T-cell (primary cell): ENCODE results near the gene ANXA2R. TPM values are rescaled to one million over a fixed set of nuclear protein-coding genes. Genes with fewer than 3 reads are reported as not detected.
"Not testable (repeated sequence)": the region's sequence is repeated elsewhere in the genome, so short reads cannot be mapped to it uniquely, and the experiment has no call there.

Source experiments
- ATAC-seq, 4 experiments: fragments of 200-7000 bp in 3 of 4; fragments of 150-1000 bp in 1 of 4; cut with Tn5 transposase; replicated peaks in 1 of 4; 1 replicate in 3 of 4; 2 replicates in 1 of 4; pipeline ENCODE4 v1.10.0; 2021; ENCODE audit warnings: moderate library complexity in 3 of 4, mild to moderate bottlenecking in 2 of 4, moderate number of reproducible peaks in 1 of 4
- CTCF ChIA-PET, 2 donors: fragments of 300-600 bp; sonication (Branson Sonifier 250); formaldehyde crosslinking; loops; one replicate each; lab custom pipeline; 2022; ENCODE audit warnings: antibody characterized with exemption in 2 of 2; lab: Charles Lee
- POLR2A ChIA-PET, 2 donors: fragments of 300-600 bp; sonication (Branson Sonifier 250); formaldehyde crosslinking; loops; one replicate each; lab custom pipeline; 2022; ENCODE audit warnings: antibody characterized with exemption in 2 of 2; lab: Charles Lee
- DNase-seq, 35 experiments: peaks; one replicate each; pipeline versions ENCODE4 v3.0.0 to v3.0.0-alpha.2; 2013 to 2023
- H3K27ac ChIP-seq: one replicate; pipeline ENCODE4 v1.5.1; 2013; ENCODE audit warnings: low read length
- H3K27me3 ChIP-seq, 2 experiments: replicated peaks in 1 of 2; 1 replicate in 1 of 2; 2 replicates in 1 of 2; pipeline versions ENCODE4 v1.6.1 to v1.7.0; 2013; ENCODE audit warnings: low read length in 1 of 2, mixed read lengths in 1 of 2; ENCODE audit not compliant: control insufficient read depth in 2 of 2, insufficient read depth in 2 of 2; ENCODE audit errors: extremely low read depth in 1 of 2
- H3K36me3 ChIP-seq, 2 donors: 1 replicate in 1 of 2; 2 replicates in 1 of 2; pipeline versions ENCODE4 v1.6.1 to v1.7.0; 2013; ENCODE audit warnings: low read length in 1 of 2; ENCODE audit not compliant: control insufficient read depth in 2 of 2, insufficient read depth in 1 of 2; ENCODE audit errors: extremely low read depth in 1 of 2
- H3K4me1 ChIP-seq, 2 experiments: 1 replicate in 1 of 2; 2 replicates in 1 of 2; pipeline versions ENCODE4 v1.6.1 to v1.7.0; 2013; ENCODE audit warnings: low read length in 2 of 2, mixed read lengths in 1 of 2; ENCODE audit not compliant: insufficient read depth in 2 of 2, control insufficient read depth in 1 of 2; ENCODE audit errors: extremely low read depth in 1 of 2
- H3K4me3 ChIP-seq, 2 donors: 1 replicate in 1 of 2; 2 replicates in 1 of 2; pipeline versions ENCODE4 v1.5.1 to v1.7.0; 2013; ENCODE audit warnings: mild to moderate bottlenecking in 2 of 2, low read length in 1 of 2, moderate library complexity in 1 of 2; ENCODE audit not compliant: control insufficient read depth in 1 of 2; ENCODE audit errors: extremely low read depth in 1 of 2
- H3K9me3 ChIP-seq: 2 replicates; pipeline ENCODE4 v1.7.0; 2013
- H3K27ac Mint-ChIP-seq, 2 donors: one replicate each; pipeline ENCODE4 v1.8.0; 2020 to 2021; ENCODE audit warnings: mild to moderate bottlenecking in 2 of 2, mixed read lengths in 2 of 2
- H3K27me3 Mint-ChIP-seq, 2 donors: one replicate each; pipeline ENCODE4 v1.8.0; 2021 to 2022; ENCODE audit warnings: mixed read lengths in 2 of 2
- H3K36me3 Mint-ChIP-seq: one replicate; pipeline ENCODE4 v1.8.0; 2021; ENCODE audit warnings: mixed read lengths
- H3K4me1 Mint-ChIP-seq, 3 donors: one replicate each; pipeline ENCODE4 v1.8.0; 2020 to 2022; ENCODE audit warnings: mixed read lengths in 3 of 3, mild to moderate bottlenecking in 1 of 3
- H3K4me3 Mint-ChIP-seq, 3 donors: one replicate each; pipeline ENCODE4 v1.8.0; 2020 to 2022; ENCODE audit warnings: mild to moderate bottlenecking in 3 of 3, mixed read lengths in 3 of 3, moderate library complexity in 3 of 3
- H3K9me3 Mint-ChIP-seq, 3 donors: one replicate each; pipeline ENCODE4 v1.8.0; 2020 to 2022; ENCODE audit warnings: mixed read lengths in 3 of 3
- WGBS: methylation state at CpG from one replicate; pipeline ENCODE4 v1.1.5; 2013; ENCODE audit warnings: missing lambda C conversion rate; ENCODE audit not compliant: insufficient coverage; 5-methylcytosine and 5-hydroxymethylcytosine counted together
- total RNA-seq, 35 experiments: library from RNA in 6 of 35; stranded (reverse) in 6 of 35; fragments of 120-200 nt in 1 of 35; gene quantifications; one replicate each; pipeline versions ENCODE4 v1.2.1 to v1.2.4 and lab custom pipeline; 2013 to 2026

The ANXA2R gene
- total RNA-seq, 5 donors from 2014 or later (not counting 1 experiment from before 2014, with no cell fraction given): 47.8 to 64.1 (median 53.1) TPM

GRCh38 chr5:43034591-43034968, 5.5 kb downstream of the ANXA2R start:
- no peaks in the 10 kb centered on the region for H3K27me3 Mint-ChIP-seq
- Histone ChIP-seq H3K4me3 (no peak overlapping the region), H3K36me3 (peaks cover 0 to 2% of the 10 kb centered on the region in 2 donors), H3K9me3 (no peaks in the 10 kb centered on the region), H3K27me3 (no peaks in the 10 kb centered on the region), H3K4me1 (peaks cover 20 to 39% of the 10 kb centered on the region in 2 experiments), H3K27ac (no peak overlapping the region)
- DNase-seq: peak in 2 of 35 experiments; percentile 33 to 39
- no peaks in the 10 kb centered on the region for H3K36me3 Mint-ChIP-seq
- H3K27ac Mint-ChIP-seq: peak overlapping the region; percentile 74 to 75
- 0% methylated on average over 1 of the region's 5 CpGs for WGBS
- H3K9me3 Mint-ChIP-seq: no peaks in the 10 kb centered on the region
- POLR2A ChIA-PET: no interaction called here
- peak overlapping the region; percentile 29 to 100 (median 35) for H3K4me3 Mint-ChIP-seq
- ATAC-seq: peak in 2 of 4 experiments; percentile 20 to 27
- CTCF ChIA-PET: no interaction called here
- H3K4me1 Mint-ChIP-seq: peaks cover 51 to 55% (median 54%) of the 10 kb centered on the region in 3 donors

GRCh38 chr5:43033841-43034590, 6.1 kb downstream of the ANXA2R start:
- Mint-ChIP-seq H3K9me3 (no peaks in the 10 kb centered on the region), H3K4me1 (peaks cover 53 to 57% (median 57%) of the 10 kb centered on the region in 3 donors), H3K36me3 (no peaks in the 10 kb centered on the region), H3K27ac (peak overlapping the region; percentile 74 to 75), H3K4me3 (peak overlapping the region; percentile 29 to 100 (median 35)), H3K27me3 (no peaks in the 10 kb centered on the region)
- ChIA-PET CTCF (no interaction called here), POLR2A (no interaction called here)
- Histone ChIP-seq H3K9me3 (no peaks in the 10 kb centered on the region), H3K27me3 (no peaks in the 10 kb centered on the region), H3K36me3 (peaks cover 0 to 2% of the 10 kb centered on the region in 2 donors), H3K4me3 (no peak overlapping the region), H3K27ac (peak overlapping the region; percentile 29), H3K4me1 (peaks cover 20 to 39% of the 10 kb centered on the region in 2 experiments)
- no peak for DNase-seq
- 96% methylated on average over 37 of the region's 41 CpGs for WGBS
- no peak for ATAC-seq

- ChIA-PET CTCF (interaction anchor here (0.6 to 0.7 kb wide), 4 partner anchors 39 to 578 kb away, joined by 3 to 6 read pairs (median 4); no protein-coding TSS in a partner anchor), POLR2A (interaction anchor here in 1 of 2 donors (0.6 kb wide), 1 partner anchor 71 kb away, joined by 7 read pairs; no protein-coding TSS in a partner anchor)
- no peaks in the 10 kb centered on the region for H3K36me3 Mint-ChIP-seq
- H3K27ac Mint-ChIP-seq: peak overlapping the region in 1 of 2 donors; percentile 15
- Histone ChIP-seq H3K36me3 (peaks cover 0 to 2% of the 10 kb centered on the region in 2 donors), H3K9me3 (no peaks in the 10 kb centered on the region), H3K4me3 (no peak overlapping the region), H3K27me3 (no peaks in the 10 kb centered on the region), H3K4me1 (peaks cover 0 to 3% of the 10 kb centered on the region in 2 experiments), H3K27ac (no peak overlapping the region)
- DNase-seq (no peak), ATAC-seq (no peak)
- WGBS: 100% methylated on average over 2 of the region's 7 CpGs
- no peaks in the 10 kb centered on the region for H3K9me3 Mint-ChIP-seq
- no peak overlapping the region for H3K4me3 Mint-ChIP-seq
- peaks cover 22 to 36% (median 34%) of the 10 kb centered on the region in 3 donors for H3K4me1 Mint-ChIP-seq
- no peaks in the 10 kb centered on the region for H3K27me3 Mint-ChIP-seq
These were observed 12.9 kb downstream of the ANXA2R start for GRCh38 chr5:43027054-43027785.

GRCh38 chr5:43025184-43025950, 14.8 kb downstream of the ANXA2R start:
- 92% methylated on average over 4 of the region's 25 CpGs for WGBS
- POLR2A ChIA-PET, H3K4me3 Mint-ChIP-seq: not testable (repeated sequence)

GRCh38 chr5:43024217-43024616, 15.9 kb downstream of the ANXA2R start:
- Histone ChIP-seq H3K27me3 (no peaks in the 10 kb centered on the region), H3K27ac (no peak overlapping the region), H3K4me3 (no peak overlapping the region), H3K9me3 (no peaks in the 10 kb centered on the region), H3K4me1 (peaks cover 8 to 11% of the 10 kb centered on the region in 2 experiments), H3K36me3 (no peaks in the 10 kb centered on the region)
- POLR2A ChIA-PET: interaction anchor here in 1 of 2 donors (0.6 to 1.4 kb wide), 2 partner anchors 12 to 25 kb away, joined by 3 to 8 read pairs; no protein-coding TSS in a partner anchor
- H3K9me3 Mint-ChIP-seq: no peaks in the 10 kb centered on the region
- no peak overlapping the region for H3K27ac Mint-ChIP-seq
- WGBS: 100% methylated on average over 4 of the region's 6 CpGs
- ATAC-seq (no peak), DNase-seq (no peak)
- H3K4me1 Mint-ChIP-seq: peaks cover 20 to 35% (median 33%) of the 10 kb centered on the region in 3 donors
- H3K4me3 Mint-ChIP-seq: no peak overlapping the region
- CTCF ChIA-PET: interaction anchor here (0.6 to 1.6 kb wide), 3 partner anchors 12 to 315 kb away, joined by 3 to 5 read pairs (median 4); no protein-coding TSS in a partner anchor
- H3K27me3 Mint-ChIP-seq: no peaks in the 10 kb centered on the region
- H3K36me3 Mint-ChIP-seq: no peaks in the 10 kb centered on the region

More at GRCh38 chr5:43025184-43025950, 14.8 kb downstream of the ANXA2R start:
- H3K27ac Mint-ChIP-seq, H3K4me3 ChIP-seq, ATAC-seq, H3K4me1 ChIP-seq, H3K36me3 ChIP-seq, DNase-seq, H3K36me3 Mint-ChIP-seq, H3K27ac ChIP-seq, H3K27me3 Mint-ChIP-seq, H3K9me3 ChIP-seq, H3K9me3 Mint-ChIP-seq, H3K27me3 ChIP-seq: not testable (repeated sequence)
- CTCF ChIA-PET: interaction anchor here in 1 of 2 donors (1.6 kb wide), 1 partner anchor 12 kb away, joined by 5 read pairs; no protein-coding TSS in a partner anchor
- peaks cover 24 to 43% (median 39%) of the 10 kb centered on the region in 3 donors for H3K4me1 Mint-ChIP-seq
